ENCODE results near the gene DOCK4.
"Not testable (repeated sequence)": the region's sequence is repeated elsewhere in the genome, so short reads cannot be mapped to it uniquely, and the experiment has no call there.

DOCK4 gene

GRCh38 chr7:112206238-112206990 lies at the start of gene DOCK4, which contains the start of gene ZNF277:
Gene DOCK4, minus strand, starts transcription at chr7:112206399. Its CDS starts 261 bp downstream, at chr7:112206138.
Gene ZNF277, plus strand, starts transcription at chr7:112206695. Its CDS starts 22 bp downstream, at chr7:112206717.
- peak; percentile 98 for DNase-seq (ENCODE audit: low read depth)

GRCh38 chr7:112255388-112255720 lies 49.2 kb upstream of the DOCK4 start:
- DNase-seq (ENCODE audit: low read depth): no peak

- no peak for DNase-seq (ENCODE audit: low read depth)
Measured at GRCh38 chr7:112254709-112255387, 48.6 kb upstream of the DOCK4 start.

- DNase-seq (ENCODE audit: low read depth): no peak
Measured at GRCh38 chr7:112254156-112254555, 48.0 kb upstream of the DOCK4 start.

DNA sequence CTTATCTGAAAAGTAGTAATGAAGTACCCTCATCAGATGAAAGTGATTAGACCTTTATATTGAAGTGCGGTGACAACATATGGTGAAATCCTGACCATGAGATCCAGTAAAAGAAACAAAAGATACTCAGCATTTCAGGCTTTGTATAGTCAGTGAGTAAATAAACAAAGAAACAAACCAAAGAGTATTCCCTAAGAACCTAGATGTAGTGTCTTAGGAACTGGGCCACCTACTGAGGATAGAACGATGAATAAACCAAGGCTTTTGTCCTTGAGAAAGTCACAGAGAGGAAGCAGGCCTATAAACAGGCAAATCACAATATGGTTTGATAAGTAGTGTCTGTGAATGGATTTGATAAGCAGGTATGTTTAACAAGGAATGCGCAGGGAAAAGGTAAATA lies 46.5 kb upstream of the DOCK4 start:
- no peak for DNase-seq (ENCODE audit: low read depth)

DNA sequence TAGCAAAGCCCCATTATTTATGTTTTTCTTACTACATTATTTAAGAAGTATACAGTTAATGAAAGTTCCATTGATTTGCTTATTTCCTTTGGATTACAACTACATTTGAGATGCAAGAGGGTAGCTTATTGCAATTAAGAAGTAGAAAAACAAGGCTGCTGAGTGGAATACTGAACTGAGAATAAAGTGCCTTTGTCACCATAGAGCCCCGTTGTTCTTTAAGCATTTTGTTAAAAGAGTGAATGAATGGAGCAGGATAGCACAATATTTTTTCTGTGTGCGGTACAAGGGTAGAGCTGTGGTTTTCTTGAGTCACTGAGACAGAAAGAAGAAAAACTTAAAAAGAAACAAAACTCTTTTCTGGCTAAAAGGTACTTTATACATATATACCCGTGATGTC lies 45.9 kb upstream of the DOCK4 start:
- no peak for DNase-seq (ENCODE audit: low read depth)

GRCh38 chr7:112249967-112250366 lies 43.8 kb upstream of the DOCK4 start:
- DNase-seq (ENCODE audit: low read depth): not testable (repeated sequence)

- no peak for DNase-seq (ENCODE audit: low read depth)
Measured at GRCh38 chr7:112248598-112248997, 42.4 kb upstream of the DOCK4 start.

DNA sequence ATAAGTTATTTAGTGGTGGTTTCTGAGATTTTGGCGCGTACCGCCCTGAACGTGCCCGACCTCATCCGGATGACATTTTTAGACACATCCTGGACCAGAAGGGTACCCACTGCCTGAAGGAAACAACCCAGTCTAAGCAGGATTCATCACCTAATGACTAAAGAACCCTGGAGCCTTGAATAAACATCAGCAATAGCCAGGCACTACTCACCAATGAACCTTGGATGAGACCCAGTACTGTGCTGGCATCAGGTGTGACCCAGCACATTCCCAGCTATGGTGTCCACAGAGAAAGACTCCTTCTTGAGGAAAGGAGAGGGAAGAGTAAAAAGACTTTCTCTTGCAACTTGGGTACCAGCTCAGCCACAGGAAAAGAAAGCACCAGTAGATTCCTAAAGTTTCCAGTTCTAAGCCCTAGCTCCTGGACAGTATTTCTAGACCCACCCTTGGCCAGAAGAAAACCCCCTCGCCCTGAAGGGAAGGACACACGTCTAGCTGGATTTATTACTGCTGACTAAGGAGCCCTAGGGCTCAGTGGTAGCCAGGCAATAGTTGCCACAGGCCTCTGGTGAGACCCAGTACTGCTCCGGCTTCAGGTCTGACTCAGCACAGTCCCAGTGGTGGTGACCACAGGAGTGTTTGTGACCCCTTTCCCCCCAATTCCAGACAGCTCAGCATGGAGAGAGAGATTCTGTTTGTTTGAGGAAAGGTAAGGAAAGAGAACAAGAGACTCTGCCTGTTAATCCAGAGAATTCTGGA lies 32.8 kb upstream of the DOCK4 start:
- no peak for DNase-seq (ENCODE audit: low read depth)

- no peak for DNase-seq (ENCODE audit: low read depth)
Measured at GRCh38 chr7:112238330-112238729, 32.1 kb upstream of the DOCK4 start.

DNA sequence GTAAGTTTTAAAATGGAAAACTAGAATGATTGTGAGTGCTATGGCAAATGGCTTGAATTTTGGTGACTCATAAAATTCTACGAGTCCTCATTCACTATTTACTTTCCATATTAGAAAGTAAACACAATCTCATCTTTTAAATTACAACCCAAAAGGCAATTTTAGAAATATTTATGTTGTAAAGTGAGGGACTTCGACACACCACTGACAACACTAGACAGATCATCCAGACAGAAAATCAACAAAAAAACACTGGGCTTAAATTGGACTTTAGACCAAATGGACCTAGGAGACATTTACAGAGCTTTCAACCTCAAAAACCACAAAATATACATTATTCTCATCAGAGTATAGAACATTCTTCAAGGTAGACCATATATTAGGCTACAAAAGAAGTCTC lies 30.4 kb upstream of the DOCK4 start:
- no peak for DNase-seq (ENCODE audit: low read depth)

DNA sequence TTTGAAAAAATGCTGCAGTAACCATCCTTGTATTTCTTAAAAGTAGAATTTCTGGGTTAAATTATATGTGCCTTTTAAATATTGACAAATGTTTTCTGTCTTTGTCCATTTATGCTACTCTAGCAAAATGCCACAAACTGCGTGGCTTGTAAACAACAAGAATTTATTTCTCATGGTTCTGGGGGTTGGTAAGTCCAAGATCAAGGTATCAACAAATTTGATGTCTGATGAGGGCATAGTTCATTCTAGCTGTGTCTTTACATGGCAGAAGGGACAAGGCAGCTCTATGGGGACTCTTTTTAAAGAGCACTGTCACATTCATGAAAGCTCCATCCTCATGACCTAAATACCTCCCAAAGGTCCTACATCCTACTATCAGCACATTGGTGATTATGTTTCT lies 27.9 kb upstream of the DOCK4 start:
- DNase-seq (ENCODE audit: low read depth): no peak

DNA sequence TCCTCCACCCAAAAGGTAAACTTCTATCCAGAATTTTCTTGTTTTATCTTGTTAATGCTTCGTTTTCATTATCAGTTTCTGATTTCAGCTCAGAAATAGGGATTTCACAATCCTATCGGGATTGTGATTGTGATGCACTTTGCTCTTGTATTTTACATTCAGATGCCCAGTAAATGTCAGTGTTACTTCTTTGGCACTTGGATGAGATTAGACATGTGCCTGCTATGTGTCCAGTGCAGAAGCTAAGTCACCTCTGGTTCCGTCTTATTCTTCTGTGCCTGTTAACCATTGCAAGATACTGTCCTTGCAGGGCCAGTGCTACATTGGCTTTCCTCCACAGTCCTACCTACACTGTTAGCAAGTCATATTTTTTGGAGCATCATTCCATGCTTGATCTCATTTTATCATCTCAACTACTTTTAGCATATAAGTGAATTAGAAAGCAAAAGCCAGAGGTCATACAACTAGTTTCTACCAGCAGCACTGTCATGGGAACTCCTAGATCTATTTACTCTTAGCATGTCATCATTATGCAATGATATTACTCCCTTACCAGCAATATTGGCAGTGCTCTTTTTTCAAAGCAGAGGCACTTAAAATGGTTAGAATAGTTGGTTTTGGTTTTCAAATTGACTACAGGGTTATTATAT lies 27.0 kb upstream of the DOCK4 start:
- no peak for DNase-seq (ENCODE audit: low read depth)

DNA sequence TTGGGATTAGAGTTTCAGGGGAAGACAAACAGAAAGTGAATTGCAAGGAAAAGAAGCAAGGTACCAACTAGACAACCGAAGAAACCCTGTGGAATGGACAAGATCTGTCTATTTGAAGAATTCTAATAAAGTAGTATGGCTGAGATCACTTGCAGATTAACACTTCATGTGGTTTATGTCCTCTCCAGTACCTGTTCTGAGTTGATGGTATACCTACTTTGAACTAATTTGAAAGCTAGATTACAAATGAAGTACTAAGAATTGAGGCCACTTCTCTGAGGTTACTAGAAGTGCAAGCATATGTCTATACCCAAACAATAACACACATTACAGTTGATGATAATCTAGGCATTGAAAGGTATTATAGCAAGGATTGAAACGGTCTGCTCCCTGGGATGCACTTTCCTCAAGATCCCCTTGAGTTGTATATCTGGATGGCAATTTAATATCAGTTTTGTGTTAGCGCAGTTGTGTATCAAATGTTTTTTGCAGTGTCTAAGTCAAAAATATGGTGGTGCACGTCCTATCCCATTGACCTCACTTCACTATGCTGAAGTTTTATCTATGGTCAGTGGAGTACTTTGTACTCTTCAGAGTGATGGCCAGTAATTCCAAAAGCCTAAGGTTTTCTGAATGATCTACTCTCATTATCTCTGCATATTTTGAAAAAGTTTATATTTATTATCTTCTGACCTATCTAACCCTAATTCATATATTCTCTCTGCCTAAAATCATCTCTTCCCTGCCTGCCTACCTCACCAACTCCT lies 26.2 kb upstream of the DOCK4 start:
- DNase-seq (ENCODE audit: low read depth): no peak

DNA sequence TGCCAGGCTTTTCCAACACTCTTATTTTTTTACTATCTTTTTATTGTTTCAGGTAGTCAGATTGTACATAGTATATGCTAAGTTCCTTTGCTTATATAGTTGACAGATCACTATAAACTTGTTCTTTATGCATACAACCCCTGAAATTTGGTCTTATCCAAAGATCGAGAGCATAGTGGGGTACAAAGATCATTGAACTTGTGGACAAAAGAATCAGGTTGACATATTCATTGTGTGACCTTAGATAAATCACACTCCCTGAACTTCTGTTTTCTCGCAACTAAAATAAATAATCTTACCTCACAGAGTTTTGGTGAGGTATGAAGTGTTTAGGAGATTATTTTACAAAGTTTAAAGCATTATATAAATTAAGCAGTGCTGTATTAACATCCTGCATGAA lies 22.4 kb upstream of the DOCK4 start:
- no peak for DNase-seq (ENCODE audit: low read depth)

- no peak for DNase-seq (ENCODE audit: low read depth)
Measured at GRCh38 chr7:112226701-112227276, 20.6 kb upstream of the DOCK4 start.

DNA sequence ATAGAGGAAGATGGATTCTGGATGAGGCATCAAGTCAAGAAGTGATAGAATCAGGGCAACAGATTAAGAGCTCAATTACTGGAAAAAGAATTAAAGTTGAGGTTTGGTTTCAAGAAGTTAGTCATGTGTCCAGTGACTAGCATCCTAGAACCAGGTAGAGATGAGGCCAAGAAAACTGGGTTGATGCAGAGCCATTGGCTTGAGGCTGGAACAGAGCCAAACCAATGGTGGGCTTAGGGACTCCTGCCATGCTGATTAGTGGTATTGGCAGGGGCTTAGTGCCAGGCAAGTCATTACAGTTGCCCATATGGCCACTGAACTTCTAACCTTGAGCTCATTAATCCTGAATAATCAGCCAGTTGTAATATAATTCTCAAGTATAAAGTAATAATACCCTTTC lies 18.8 kb upstream of the DOCK4 start:
- no peak for DNase-seq (ENCODE audit: low read depth)

DNA sequence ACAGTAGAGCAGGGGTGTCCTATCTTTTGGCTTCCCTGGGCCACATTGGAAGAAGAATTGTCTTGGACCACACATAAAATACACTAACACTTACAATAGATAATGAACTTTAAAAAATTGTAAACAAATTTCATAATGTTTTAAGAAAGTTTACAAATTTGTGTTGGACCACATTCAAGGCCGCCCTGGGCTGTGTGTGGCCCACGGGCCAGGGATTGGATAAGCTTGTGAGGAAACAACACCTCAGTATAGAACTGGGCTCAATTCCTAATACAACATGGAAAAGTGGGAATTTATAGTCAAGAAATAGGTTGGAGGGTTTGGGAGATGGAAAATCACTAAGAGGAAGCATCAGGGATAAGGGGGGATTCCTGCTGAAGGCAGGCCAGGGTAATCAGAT lies 18.0 kb upstream of the DOCK4 start:
- no peak for DNase-seq (ENCODE audit: low read depth)

DNA sequence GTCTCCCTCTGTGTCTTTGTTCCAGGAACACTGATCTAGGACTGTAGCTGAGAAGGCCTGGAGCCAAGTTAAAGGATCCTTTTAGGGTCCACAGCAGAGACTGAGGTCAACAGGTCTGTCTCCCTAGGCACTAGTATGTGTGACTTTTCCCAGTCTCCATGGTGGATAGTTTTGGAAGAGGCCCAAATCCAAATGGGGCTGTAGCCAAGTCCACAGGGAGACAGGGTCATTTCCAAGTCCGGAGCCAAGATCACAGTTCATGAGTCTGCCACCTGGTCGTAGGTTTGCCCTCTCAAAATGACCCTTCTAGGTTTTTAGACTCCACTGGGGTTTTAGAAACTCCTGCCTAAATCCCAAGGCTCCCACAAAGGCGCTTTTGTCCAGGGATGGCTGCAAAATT lies 17.1 kb upstream of the DOCK4 start:
- no peak for DNase-seq (ENCODE audit: low read depth)

- no peak for DNase-seq (ENCODE audit: low read depth)
Measured at GRCh38 chr7:112220877-112221434, 14.8 kb upstream of the DOCK4 start.

DNA sequence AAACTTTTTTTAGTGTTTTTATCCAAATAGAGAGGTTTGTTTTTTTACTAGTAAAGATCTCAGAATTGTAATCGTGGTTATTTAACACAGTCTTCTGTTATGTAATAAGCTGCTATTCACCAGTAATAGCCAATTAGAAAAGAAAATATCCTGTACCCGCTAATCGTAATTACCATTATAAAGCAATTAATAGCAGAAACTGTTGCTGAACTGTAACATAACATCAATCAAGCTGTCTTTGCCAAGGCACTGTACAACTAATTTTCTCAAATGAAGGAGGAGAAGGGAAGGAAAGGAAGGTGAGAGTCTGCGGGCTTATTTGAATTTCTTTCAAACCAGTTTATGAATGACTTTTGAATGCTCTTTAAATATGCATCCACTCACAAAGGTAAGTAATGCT lies 9.6 kb upstream of the DOCK4 start:
- DNase-seq (ENCODE audit: low read depth): no peak
